ENCODE results near the gene CARD9.

The CARD9 gene

GRCh38 chr9:136380381-136380780, 6.9 kb upstream of the CARD9 start (continued):
- no peak for TF ChIP-seq ZNF48 (tag by site-specific recombination; IDR thresholded peaks at IDR 0.05)
- TF ChIP-seq, protein P1, sequence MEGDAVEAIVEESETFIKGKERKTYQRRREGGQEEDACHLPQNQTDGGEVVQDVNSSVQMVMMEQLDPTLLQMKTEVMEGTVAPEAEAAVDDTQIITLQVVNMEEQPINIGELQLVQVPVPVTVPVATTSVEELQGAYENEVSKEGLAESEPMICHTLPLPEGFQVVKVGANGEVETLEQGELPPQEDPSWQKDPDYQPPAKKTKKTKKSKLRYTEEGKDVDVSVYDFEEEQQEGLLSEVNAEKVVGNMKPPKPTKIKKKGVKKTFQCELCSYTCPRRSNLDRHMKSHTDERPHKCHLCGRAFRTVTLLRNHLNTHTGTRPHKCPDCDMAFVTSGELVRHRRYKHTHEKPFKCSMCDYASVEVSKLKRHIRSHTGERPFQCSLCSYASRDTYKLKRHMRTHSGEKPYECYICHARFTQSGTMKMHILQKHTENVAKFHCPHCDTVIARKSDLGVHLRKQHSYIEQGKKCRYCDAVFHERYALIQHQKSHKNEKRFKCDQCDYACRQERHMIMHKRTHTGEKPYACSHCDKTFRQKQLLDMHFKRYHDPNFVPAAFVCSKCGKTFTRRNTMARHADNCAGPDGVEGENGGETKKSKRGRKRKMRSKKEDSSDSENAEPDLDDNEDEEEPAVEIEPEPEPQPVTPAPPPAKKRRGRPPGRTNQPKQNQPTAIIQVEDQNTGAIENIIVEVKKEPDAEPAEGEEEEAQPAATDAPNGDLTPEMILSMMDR (tag by site-specific recombination; IDR thresholded peaks at IDR 0.05), result no peak

- TF ChIP-seq ZNF211 (tag by site-specific recombination; IDR thresholded peaks at IDR 0.05; ENCODE audit: low read depth), result no peak
- TF ChIP-seq ZNF791 (tag by site-specific recombination; IDR thresholded peaks at IDR 0.05), result no peak
- TF ChIP-seq TSHZ1 (tag by site-specific recombination; IDR thresholded peaks at IDR 0.05; ENCODE audit: borderline replicate concordance), result no peak
- no peak for TF ChIP-seq IKZF3 (tag by site-specific recombination; IDR thresholded peaks at IDR 0.05)
- no peak for TF ChIP-seq SP3 (tag by site-specific recombination; IDR thresholded peaks at IDR 0.05)
- TF ChIP-seq ZNF416 (tag by site-specific recombination; IDR thresholded peaks at IDR 0.05), result no peak
- no peak for TF ChIP-seq SP7 (tag by site-specific recombination; IDR thresholded peaks at IDR 0.05)
- TF ChIP-seq AEBP2 (tag by site-specific recombination; IDR thresholded peaks at IDR 0.05; ENCODE audit: borderline replicate concordance), result no peak
- TF ChIP-seq ZNF626 (tag by site-specific recombination; IDR thresholded peaks at IDR 0.05), result no peak
- no peak for TF ChIP-seq ZNF404 (tag by site-specific recombination; IDR thresholded peaks at IDR 0.05)
- TF ChIP-seq, protein P2, sequence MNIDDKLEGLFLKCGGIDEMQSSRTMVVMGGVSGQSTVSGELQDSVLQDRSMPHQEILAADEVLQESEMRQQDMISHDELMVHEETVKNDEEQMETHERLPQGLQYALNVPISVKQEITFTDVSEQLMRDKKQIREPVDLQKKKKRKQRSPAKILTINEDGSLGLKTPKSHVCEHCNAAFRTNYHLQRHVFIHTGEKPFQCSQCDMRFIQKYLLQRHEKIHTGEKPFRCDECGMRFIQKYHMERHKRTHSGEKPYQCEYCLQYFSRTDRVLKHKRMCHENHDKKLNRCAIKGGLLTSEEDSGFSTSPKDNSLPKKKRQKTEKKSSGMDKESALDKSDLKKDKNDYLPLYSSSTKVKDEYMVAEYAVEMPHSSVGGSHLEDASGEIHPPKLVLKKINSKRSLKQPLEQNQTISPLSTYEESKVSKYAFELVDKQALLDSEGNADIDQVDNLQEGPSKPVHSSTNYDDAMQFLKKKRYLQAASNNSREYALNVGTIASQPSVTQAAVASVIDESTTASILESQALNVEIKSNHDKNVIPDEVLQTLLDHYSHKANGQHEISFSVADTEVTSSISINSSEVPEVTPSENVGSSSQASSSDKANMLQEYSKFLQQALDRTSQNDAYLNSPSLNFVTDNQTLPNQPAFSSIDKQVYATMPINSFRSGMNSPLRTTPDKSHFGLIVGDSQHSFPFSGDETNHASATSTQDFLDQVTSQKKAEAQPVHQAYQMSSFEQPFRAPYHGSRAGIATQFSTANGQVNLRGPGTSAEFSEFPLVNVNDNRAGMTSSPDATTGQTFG (tag by site-specific recombination; IDR thresholded peaks at IDR 0.05; ENCODE audit: borderline replicate concordance), result no peak
- Histone ChIP-seq H3K36me3 (ENCODE audit: control insufficient read depth in 2 of 2, insufficient read depth in 1 of 2, low read length in 2 of 2) (peaks cover 3 to 98% of the 10 kb centered on the region in 2 experiments), H3K4me3 (ENCODE audit: low read depth, low read length) (no peak overlapping the region), H3K4me1 (ENCODE audit: control insufficient read depth, insufficient read depth, low read length) (no peaks in the 10 kb centered on the region), H3K9me3 (ENCODE audit: control insufficient read depth, insufficient read depth, low read depth, low read length) (no peaks in the 10 kb centered on the region), H3K27ac (ENCODE audit: extremely low read depth, low read depth, low read length) (no peak overlapping the region)
- CTCF ChIA-PET, result interaction anchor here (1.0 kb wide), 1 partner anchor 21 kb away, joined by 3 read pairs; no protein-coding TSS in a partner anchor
- POLR2A ChIA-PET, result interaction anchor here (0.5 to 1.3 kb wide), 4 partner anchors 10 to 38 kb away, joined by 3 to 4 read pairs (median 4); no protein-coding TSS in a partner anchor
Measured at GRCh38 chr9:136379891-136380290, 6.4 kb upstream of the CARD9 start.

- POLR2A ChIA-PET, result interaction anchor here (0.5 to 1.3 kb wide), 4 partner anchors 10 to 37 kb away, joined by 3 to 4 read pairs (median 4); no protein-coding TSS in a partner anchor
- no peaks in the 10 kb centered on the region for H3K4me1 ChIP-seq (ENCODE audit: control insufficient read depth, insufficient read depth, low read length)
- TF ChIP-seq REPIN1 (tag by site-specific recombination; IDR thresholded peaks at IDR 0.05; ENCODE audit: low read depth) (no peak), ZBTB21 (tag by site-specific recombination; IDR thresholded peaks at IDR 0.05) (no peak), ZNF560 (tag by site-specific recombination; IDR thresholded peaks at IDR 0.05; ENCODE audit: borderline replicate concordance) (no peak), TCF7L2 (IDR thresholded peaks at IDR 0.05; ENCODE audit: borderline replicate concordance, low read depth, low read length) (no peak), ZBTB7A (tag by site-specific recombination; IDR thresholded peaks at IDR 0.05; ENCODE audit: low read depth) (no peak), TSHZ1 (tag by site-specific recombination; IDR thresholded peaks at IDR 0.05; ENCODE audit: borderline replicate concordance) (no peak)
Measured at GRCh38 chr9:136379401-136379800, 5.9 kb upstream of the CARD9 start.

More at GRCh38 chr9:136379401-136379800, 5.9 kb upstream of the CARD9 start:
- CTCF ChIA-PET, result interaction anchor here (1.0 kb wide), 1 partner anchor 22 kb away, joined by 3 read pairs; no protein-coding TSS in a partner anchor
- Histone ChIP-seq H3K36me3 (ENCODE audit: control insufficient read depth in 2 of 2, insufficient read depth in 1 of 2, low read length in 2 of 2) (peaks cover 0 to 97% of the 10 kb centered on the region in 2 experiments; a peak in 2 of 3 replicates), H3K27ac (ENCODE audit: extremely low read depth, low read depth, low read length) (no peak overlapping the region), H3K4me3 (ENCODE audit: low read depth, low read length) (no peak overlapping the region), H3K9me3 (ENCODE audit: control insufficient read depth, insufficient read depth, low read depth, low read length) (no peaks in the 10 kb centered on the region)

Data from HEK293 (cell line).